ENCODE data around the gene RCOR2.
"Not testable (repeated sequence)": the region's sequence is repeated elsewhere in the genome, so short reads cannot be mapped to it uniquely, and the experiment has no call there.

Gene RCOR2

DNA sequence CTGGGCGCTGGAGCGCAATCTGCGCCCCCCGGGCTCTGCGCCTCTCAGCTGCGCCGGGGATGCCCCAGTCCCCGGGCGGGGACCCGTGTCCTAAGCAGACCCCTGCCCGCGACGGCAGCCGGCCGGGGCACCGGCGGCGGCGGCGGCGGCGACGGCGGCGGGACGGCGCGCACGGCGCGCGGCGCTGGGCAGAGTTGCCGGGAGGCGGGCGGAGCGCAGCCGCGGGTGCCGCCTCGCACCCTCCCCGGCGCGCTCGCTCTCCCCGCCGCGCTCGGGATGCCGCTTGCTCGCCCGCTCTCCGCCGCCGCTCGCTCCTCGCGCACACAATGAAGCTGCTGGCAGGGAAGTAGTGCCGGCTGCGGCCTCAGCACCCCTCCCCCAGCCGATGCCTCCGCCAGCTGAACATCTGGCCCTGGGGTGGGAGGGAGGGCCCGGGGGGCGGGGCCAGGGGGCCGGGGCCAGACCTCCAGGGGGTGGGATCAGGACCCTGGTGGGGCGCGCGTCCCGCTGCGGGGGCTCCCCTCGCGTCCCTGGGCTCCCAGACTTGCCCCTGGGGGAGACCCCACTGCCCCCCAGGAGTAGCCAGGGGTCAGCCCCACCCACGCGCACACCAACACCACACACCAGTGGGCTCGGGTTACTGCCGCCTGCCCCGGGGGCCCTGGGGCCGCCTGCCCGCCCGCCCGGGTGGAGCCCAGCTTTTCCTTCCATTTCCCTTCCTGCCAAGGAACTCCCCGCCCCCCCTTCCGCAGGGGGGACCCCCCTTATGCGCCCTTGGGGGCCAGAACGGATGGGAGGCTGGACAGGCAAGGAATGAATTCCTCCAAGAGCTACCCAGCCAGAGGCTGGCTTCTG is at the start of gene RCOR2:
Gene RCOR2 (minus strand): TSS at position 328 of the 855 bp plus-strand sequence. CDS start 708 bp downstream, outside the sequence.
- peak; percentile 92 for DNase-seq

DNA sequence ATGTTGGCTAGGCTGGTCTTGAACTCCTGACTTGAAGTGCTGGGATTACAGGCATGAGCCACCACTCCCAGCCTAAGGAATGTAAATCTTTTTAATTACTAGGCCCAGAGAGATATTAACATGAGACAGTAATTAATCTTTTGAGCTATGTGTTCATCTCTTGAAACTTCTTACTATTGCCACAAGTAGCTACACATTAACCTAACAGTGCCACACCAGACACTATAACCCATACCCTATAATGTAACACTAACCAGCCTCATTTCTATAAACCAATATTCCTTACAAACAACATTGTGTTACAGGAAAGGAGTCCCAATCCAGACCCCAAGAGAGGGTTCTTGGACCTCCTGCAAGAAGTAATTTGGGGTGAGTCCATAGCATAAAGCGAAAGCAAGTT is 49.5 kb upstream of the RCOR2 start:
- no peak for DNase-seq

DNA sequence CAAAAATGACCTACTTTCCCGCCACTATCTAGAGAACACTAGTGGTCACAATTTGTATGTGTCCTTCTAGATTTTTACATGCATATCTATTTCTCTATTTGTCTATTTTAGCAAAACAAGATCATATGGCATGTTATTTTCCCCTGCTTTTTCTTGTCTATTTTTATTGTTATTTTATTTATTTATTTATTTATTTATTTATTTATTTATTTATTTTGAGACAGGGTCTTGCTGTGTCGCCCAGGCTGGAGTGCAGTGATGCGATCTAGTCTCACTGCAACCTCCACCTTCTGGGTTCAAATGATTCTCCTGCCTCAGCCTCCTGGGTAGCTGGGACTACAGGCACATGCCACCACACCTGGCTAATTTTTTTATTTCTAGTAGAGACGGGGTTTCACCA is 46.9 kb upstream of the RCOR2 start:
- not testable (repeated sequence) for DNase-seq

DNA sequence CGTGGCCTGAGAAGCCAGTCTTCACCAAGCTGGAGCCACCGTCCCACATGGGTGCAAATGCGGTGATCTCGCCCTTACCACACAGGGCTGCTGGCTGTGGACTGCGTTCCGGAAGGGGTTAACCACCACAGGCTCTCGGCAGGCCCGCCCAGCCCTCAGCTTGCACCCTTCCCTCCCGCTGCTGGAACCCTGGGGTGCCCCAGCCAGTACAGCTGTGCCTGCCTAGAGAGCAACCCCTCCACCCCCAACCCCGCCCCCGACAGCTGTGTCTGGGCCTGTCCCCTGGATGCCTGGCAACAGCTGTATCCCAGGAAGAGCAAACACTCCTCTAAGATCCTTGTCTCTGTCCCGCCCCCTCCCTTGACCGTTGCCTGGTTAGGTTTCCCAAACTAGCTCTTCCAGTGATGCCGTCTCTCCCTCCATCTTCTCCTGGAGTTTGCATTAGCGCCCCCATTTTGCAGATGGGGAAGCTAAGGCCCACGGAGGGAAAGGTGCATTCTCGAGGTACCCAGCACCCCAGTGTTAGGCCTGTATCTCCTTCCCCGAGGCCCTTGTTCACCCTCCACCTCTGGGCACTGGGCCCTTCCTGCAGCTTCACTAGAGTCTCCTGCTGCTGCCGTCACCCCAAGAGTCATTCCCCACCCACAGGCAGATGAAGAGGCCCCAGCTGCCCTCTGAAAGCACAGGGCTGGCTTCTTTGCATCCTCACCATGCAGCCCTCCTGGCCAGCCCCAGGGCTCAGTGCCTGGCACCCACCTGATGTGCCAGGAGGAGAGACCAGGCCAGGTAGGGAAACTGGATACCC is 44.8 kb upstream of the RCOR2 start:
- peak; percentile 92 for DNase-seq

DNA sequence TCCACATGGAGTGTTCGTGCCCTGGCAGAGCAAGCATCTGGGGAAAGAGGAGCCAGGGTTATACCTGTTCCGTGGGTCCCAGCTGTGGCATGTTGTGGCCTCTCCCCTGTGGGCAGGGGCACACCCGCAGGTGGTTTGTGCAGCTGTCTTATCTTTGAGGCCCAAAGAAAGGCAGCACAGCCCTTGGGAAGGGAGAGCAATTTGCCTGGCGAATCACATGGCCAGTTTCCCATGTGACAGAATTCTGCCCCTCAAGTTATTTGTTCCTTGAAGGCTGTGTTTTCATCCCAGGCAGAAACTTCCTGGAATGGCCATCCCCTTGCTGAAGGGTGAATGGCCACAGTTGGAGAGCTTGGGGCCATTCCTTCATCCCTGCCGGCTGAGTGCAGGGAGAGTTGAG is 41.0 kb upstream of the RCOR2 start:
- no peak for DNase-seq

DNA sequence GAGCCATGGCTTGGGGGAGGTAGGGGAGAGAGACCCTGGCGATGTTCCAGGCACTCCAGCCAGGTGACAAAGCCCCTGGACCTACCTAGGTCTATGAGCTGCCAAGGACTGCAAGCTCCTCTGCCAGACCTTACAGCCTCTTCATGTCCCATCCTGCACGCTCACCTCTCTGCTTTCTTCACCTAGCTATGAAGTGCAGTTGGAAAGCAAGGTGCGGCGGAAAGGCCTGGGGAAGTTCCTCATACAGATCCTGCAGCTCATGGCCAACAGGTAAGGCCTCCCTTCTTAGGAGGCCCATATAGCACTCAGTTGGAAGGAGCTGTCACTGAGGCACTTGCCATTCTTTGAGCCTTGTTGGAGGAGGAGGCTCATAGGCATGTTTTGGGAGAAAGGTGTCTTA is 35.6 kb upstream of the RCOR2 start:
- DNase-seq, result no peak

DNA sequence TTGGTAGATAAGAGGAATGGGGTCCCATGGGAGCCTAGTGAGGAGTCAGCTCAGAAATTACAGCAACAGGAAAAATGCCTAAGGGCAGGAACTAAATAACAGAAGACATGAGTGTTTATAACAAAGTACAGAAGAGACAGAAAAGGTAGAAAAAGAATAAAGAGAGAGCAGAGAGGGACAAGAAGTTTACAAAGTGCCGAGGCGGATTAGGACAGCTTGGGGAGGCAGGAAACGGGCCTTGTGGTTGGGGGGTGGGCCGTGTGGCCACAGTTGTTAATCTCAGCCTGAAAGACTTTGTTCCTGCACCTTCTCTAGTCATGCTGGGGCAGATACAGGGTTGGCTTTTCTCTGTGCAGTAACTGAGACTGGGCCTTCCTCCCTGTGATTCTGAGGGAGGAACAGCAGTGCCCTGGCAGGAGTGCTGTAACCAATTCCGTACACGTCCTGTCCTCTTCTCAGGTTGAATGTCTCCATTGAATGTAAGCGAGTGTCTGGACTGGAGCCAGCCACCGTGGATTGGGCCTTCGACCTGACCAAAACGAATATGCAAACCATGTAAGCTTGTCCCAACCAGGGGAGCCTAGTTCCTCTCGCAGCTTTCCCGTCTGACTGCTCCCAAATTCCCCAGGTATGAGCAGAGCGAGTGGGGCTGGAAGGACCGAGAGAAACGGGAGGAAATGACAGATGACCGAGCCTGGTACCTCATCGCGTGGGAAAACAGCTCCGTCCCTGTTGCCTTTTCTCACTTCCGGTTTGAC is 35.0 kb upstream of the RCOR2 start:
- DNase-seq, result no peak

DNA sequence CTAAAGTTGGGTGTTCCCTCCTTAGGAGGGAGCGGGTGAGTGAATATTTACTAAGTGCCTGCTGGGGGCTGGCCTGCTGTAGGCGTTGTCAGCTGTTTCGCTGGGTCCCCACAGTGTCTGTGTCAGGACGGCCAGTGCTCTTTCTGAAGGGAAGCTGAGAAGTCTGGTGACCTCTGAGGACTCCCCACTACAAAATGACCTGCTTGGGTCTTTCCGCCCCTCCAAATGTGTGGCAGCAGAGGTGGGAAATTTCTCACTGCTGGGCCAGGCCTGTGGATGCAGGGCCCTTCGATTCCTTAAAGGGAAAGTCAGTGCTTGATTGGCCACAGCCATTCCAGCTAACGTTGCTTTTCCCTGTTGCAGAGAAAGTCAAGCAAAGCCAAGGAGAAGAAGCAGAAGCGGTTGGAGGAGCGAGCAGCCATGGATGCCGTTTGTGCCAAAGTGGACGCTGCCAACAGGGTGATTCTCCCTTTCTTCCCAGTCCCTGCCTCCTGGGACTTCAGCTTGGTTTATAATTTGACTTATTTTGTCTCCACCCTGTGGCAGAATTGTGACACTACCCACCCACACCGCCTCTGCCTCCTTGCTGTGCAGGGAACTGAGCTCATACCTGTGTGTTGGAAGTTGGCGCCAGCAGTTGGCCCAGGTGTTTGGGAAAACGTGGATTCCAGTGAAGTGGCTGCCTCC is 28.7 kb upstream of the RCOR2 start:
- peak; percentile 79 for DNase-seq

DNA sequence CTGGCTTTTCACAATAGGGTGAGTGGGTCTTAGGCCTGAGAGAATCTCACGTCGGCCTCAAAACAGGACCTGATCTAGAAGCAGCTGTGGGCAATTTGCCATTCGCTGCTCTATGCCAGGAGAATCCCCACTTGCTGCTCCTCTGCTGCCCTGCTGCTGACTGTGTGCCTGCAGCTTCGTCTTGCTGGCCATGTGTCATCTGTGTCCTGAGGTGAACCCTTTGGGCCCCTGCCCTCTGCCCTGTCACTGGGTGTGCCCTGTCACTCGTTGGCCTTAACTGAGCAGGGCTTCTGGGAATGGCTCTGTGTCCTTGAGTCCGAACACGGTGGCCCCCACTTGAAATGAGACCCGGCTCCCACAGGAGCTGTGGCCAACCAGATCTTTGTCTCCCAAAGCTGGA is 28.0 kb upstream of the RCOR2 start:
- DNase-seq, result peak; percentile 72

DNA sequence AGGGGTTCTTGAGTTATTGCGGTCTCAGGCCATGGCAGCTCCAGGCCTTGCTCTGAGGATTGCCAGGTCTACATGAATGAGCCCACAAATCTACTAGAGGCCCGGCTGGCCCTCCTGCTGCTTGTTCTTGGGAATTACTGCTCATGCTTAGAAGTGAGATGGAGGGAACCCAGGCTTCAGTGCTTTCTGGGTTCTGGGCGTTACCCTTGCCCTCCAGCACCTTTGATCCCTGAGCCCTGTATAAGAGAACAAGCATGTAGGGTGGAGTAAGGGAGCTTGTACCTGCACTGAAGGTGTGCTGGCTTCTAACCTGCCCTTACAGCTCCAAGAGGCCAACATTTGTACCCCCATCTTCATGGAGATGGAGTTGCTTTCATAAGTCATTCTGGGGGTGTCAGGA is 25.8 kb upstream of the RCOR2 start:
- no peak for DNase-seq

DNA sequence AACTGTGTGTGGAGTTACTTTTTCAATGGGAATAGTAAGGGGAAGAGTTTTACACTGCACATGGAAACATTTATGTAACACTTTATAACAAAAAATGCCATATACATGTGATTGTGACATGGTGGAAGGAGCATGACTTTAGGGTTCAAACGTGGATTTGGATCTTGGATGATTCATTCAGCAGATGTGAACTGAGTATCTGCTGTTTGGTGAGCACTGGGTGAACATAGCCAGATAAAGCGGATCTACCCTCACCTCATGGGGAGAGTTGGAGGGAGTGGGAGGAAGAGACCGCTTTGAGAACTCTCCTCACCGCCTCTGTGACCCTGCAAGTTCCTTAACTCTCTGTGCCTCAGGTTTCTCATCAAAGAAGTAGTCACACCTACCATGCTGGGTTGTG is 24.9 kb upstream of the RCOR2 start:
- no peak for DNase-seq

DNA sequence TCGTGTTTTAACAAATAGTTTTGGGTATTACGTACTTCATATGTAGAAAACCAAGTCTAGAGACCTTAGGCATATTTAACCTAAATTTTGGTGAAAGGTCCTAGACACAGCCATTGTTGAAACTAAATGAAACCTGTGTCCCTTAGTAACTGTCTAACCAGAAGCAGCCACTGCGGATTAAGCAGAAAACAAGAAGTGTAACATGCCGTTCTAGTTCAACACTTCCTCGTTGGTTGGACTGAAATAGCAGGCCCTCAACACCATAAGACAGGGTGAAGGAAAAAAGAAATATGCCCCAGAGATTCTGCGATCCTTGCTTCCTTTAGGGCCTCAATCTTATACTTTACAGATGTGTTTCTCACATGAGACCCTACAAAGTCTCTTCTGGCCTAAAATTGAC is 23.8 kb upstream of the RCOR2 start:
- no peak for DNase-seq

DNA sequence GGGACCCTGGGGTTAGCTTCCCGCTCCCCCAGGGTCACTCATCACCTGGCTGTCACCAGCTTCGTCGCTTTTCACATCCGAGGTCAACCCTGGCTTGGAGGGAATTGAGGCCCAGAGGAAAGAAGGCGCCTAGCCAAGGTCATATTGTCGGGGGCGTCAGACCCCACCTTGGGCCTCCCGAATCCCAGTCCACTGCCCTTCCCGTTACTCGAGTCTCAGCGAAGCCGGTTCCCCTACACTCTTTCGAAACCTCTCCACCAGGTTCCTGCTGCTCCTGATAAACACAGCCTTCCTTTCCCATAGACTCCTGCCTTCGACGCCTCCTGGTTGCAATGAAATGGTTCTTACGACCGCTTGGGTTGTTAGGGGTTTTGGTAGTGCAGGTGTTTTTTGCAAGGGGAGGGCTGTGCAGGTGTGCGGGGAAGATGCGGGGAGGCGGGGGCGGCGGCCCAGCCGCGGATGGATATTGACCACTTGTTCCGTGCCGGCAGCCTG is 22.5 kb upstream of the RCOR2 start:
- DNase-seq, result no peak

DNA sequence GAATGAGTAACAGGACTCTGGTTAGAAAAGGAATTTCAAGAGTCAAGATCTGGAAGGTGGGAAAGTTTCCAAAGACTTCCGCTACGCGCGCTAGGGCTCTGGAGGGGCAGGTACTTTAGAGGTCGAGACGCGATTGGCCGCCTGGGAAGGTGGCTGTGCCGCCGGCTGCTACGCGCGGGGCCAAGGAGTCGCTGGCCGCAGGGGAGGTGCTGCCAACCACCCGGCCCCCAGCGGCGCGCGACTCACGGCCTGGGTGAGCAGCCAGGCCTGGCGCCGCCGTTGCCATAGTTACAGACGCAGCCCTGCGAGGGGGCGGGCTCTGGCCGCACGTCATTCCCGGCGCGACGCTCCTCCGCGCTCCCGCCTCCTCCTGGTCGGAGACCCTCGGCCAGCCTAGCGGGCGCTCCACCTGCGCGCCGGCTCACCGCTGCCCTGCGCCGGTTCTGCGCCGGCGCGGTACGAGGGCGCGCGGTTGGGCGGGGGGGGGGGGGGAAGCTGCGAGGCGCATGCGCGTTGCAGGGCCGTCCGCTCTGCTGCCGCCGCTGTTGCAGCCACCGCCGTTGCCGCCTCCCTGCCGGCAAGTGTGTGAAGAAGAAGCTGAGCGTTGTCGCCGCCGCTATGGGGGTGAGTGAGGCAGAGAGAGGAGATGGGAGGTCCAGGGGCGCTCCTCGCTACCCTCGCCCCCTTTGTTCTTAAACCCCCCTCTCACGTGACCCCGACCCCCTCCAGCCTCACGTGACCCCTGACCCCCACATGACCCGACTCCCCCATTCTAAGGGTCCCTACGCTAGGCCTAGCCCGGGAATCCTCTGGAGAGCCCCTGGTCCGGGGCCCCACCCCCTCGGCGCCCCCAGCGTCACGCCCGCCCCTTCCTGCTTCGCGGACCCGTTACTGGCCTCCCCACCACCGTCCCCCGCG is 21.8 kb upstream of the RCOR2 start, which contains the start of gene NAA40:
Gene NAA40 (plus strand): TSS at position 524 of the 918 bp plus-strand sequence. CDS start 95 bp downstream, at position 619.
- DNase-seq, result peak; percentile 94

DNA sequence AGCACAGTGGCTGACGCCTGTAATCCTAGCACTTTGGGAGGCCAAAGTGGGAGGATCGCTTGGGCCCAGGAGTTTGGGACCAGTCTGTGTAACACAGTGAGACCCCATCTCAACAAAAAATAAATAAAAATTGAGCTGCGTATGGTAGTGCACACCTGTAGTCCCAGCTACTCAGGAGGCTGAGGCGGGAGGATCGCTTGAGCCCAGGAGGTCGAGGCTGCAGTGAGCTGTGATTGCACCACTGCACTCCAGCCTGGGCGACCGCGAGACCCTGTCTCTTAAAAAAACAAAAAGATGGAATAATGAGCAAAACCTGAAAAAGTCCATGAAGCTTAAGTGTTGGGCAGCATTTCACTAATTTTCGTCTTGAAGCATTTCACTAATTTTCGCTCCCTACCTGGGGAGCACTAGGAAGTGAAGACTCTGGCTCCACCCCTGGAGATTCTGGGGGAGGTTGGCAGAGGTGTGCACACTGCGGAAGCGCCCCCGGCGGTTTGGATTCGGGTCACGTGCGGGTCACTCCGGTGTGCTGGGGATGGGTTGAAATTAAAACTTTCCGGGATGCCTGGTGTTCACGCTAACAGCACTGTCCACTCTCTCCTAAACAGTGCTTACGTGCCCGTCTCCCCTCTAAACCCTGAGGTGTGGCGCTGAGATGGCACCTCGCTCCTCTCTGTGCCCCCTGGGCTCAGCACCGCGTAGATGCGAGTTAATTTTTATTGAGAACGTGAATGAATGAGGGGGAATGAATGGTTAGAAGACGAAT is 20.9 kb upstream of the RCOR2 start:
- DNase-seq, result peak; percentile 31

DNA sequence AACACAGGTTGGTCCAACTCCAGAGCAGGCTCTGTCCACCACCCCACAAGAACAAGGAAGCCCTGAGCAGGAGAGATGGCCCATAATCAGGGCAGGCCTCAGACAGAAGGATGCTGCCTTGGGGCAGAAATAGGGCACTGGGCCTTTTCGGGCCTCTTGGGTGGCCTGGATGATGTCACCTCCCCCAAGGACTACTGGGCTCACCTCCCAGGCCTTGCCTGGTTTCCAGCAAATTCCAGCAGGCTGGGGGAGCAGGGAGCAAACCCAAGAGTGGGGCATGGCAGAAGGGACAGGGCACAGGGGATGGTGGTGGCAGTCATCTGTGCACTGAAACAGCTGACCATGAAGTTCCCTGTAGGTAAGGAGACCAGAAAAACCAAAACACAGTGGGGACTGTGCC is 16.5 kb upstream of the RCOR2 start:
- DNase-seq, result no peak

DNA sequence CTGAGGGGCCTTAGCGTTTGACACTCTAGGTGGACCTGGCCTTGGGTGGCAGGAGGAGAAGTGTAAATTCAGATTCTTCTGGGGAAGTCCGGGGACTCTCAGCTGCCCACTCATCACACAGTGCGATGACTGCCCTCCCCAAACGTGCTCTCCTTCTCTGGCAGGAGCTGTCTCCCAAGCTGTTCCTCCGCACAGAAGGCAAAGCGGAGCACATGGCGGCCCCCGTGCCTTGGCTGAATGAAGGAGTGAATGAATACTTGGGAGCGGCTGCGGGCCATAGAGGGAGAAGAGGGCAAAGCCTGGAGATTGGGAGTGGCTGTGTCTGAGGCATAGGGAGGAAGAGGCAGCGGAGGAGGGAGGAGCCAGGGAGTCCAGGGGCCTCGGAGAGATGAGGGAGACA is 14.9 kb upstream of the RCOR2 start:
- DNase-seq, result no peak

DNA sequence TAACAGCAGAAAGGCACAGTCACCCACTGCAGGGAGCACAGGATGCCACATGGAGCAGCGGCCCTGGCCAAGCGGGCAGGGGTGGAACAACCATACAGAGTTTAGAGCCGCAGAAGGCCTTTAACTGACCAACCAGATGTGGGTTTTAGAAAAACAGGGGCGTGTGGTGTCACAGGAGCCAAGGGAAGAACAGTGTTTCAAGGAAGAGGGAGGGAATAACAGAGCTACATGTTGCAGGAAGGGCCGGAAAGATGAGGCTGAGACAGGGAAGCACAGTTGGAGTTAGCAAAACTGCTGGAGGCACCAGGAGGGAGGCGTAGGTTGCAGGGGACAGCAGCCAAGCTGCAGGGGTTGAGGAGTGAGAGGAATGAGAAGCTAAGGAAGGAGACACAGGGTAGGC is 14.1 kb upstream of the RCOR2 start:
- DNase-seq, result no peak

DNA sequence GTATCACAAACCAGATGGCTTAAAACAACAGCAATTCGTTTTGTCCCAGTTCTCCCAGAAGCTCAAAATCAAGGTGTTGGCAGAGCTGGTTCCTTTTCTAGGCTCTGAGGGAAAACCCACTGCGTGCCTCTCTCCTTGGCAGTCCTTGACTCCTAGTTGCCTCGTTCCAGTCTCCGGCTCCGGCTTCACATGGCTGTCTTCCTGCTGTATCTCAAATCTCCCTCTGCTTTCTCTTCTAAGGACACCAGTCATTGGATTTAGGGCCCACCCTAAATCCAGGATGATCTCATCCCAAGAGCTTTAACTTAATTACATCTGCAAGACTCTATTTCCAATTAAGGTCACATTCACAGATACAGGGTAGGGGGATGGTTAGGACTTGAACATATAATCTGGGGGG is 12.7 kb upstream of the RCOR2 start:
- DNase-seq, result no peak

DNA sequence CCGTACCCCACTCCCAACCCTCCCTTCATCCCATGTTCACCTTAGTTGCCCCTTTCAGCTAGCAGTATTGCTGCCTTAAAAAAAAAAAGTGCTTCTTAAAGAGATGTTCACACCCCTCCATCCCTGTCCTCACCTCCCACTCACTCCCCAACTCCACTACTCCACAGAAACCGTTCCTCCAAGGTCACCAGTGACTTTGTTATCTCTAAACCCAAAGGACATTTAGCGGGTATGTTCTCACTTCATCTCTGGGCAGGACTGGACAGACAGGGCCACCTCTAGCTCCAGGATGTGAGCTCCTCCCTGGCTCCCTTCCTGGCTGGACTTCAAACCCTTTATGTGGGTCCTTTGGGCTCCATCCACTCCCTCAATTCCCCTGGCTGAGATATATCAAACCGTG is 6.4 kb upstream of the RCOR2 start:
- no peak for DNase-seq
